ENCODE data around the gene LIN9. TPM values are rescaled to one million over a fixed set of nuclear protein-coding genes. Genes with fewer than 3 reads are reported as not detected.
"Not testable (repeated sequence)": the region's sequence is repeated elsewhere in the genome, so short reads cannot be mapped to it uniquely, and the experiment has no call there.

The LIN9 gene
- total and polyA plus RNA-seq, 4 donors = 6.2 to 9.6 (median 7.6) TPM

DNA sequence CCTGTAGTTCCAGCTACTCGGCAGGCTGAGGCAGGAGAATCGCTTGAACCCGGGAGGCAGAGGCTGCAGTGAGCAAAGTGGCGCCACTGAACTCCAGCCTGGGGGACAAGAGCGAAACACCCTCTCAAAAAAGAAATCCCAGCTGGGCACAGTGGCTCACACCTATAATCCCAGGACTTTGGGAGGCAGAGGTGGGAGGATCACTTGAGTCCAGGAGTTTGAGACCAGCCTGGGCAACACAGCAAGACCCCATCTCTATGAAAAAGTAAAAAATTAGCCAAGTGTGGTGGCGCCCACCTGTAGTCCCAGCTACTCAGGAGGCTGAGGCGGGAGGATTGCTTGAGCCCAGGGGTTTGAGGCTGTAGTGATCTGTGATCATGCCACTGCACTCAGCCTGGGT lies 56.1 kb downstream of the LIN9 start:
- H3K4me3 ChIP-seq (ENCODE audit: low read depth, low read length); DNase-seq (ENCODE audit: low read depth in 4 of 6, low spot score in 6 of 6); H3K4me1 ChIP-seq (ENCODE audit: control insufficient read depth, insufficient read depth, low read length); H3K36me3 ChIP-seq (ENCODE audit: control insufficient read depth, insufficient read depth, low read length); H3K9me3 ChIP-seq (ENCODE audit: control insufficient read depth, insufficient read depth, low read length); H3K27ac ChIP-seq (ENCODE audit: low read depth, low read length); H3K27me3 ChIP-seq (ENCODE audit: control insufficient read depth, insufficient read depth, low read length): not testable (repeated sequence)
- 100% methylated on average over 1 of the region's 7 CpGs for WGBS (ENCODE audit: insufficient coverage)

- no peak for DNase-seq (ENCODE audit: low read depth in 4 of 6, low spot score in 6 of 6)
- WGBS (ENCODE audit: insufficient coverage) = no CpG with 5 or more reads among the region's 1 CpG
- Histone ChIP-seq H3K4me3 (ENCODE audit: low read depth, low read length) (no peak overlapping the region), H3K9me3 (ENCODE audit: control insufficient read depth, insufficient read depth, low read length) (no peaks in the 10 kb centered on the region), H3K27ac (ENCODE audit: low read depth, low read length) (no peak overlapping the region), H3K4me1 (ENCODE audit: control insufficient read depth, insufficient read depth, low read length) (no peaks in the 10 kb centered on the region), H3K36me3 (ENCODE audit: control insufficient read depth, insufficient read depth, low read length) (no peaks in the 10 kb centered on the region), H3K27me3 (ENCODE audit: control insufficient read depth, insufficient read depth, low read length) (no peaks in the 10 kb centered on the region)
These were observed 58.5 kb downstream of the LIN9 start for GRCh38 chr1:226250511-226250910.

DNA sequence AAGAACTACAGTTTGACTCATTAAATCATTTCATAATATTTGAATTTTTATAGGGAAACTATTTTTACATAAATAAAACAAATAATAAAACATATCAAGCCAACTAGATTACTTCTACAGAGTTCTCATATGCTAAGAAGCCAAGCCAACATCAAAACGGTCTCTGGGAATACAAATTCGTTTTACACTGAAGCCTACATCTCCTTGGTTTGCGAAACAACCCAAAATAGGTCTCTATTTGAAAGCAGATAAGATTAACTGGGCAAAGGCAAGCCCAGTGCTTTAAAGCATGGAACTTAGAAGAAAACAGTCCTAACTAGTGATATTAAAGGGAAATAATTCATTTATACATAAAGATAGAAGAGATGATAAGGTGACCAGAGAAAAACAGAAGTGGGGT lies 60.2 kb downstream of the LIN9 start:
- WGBS (ENCODE audit: insufficient coverage) = 80% methylated on average over 1 of the region's 3 CpGs
- no peak for DNase-seq (ENCODE audit: low read depth in 4 of 6, low spot score in 6 of 6)
- no peaks in the 10 kb centered on the region for H3K36me3 ChIP-seq (ENCODE audit: control insufficient read depth, insufficient read depth, low read length)

GRCh38 chr1:226248091-226248490 lies 60.9 kb downstream of the LIN9 start:
- Histone ChIP-seq H3K27ac (ENCODE audit: low read depth, low read length) (no peak overlapping the region), H3K4me3 (ENCODE audit: low read depth, low read length) (no peak overlapping the region), H3K27me3 (ENCODE audit: control insufficient read depth, insufficient read depth, low read length) (no peaks in the 10 kb centered on the region), H3K36me3 (ENCODE audit: control insufficient read depth, insufficient read depth, low read length) (no peaks in the 10 kb centered on the region), H3K4me1 (ENCODE audit: control insufficient read depth, insufficient read depth, low read length) (no peaks in the 10 kb centered on the region), H3K9me3 (ENCODE audit: control insufficient read depth, insufficient read depth, low read length) (no peaks in the 10 kb centered on the region)
- WGBS (ENCODE audit: insufficient coverage) = no CpG with 5 or more reads among the region's 2 CpGs
- no peak for DNase-seq (ENCODE audit: low read depth in 4 of 6, low spot score in 6 of 6)

More for the DNA sequence above, 60.2 kb downstream of the LIN9 start:
- Histone ChIP-seq H3K9me3 (ENCODE audit: control insufficient read depth, insufficient read depth, low read length) (no peaks in the 10 kb centered on the region), H3K27ac (ENCODE audit: low read depth, low read length) (no peak overlapping the region), H3K27me3 (ENCODE audit: control insufficient read depth, insufficient read depth, low read length) (no peaks in the 10 kb centered on the region), H3K4me3 (ENCODE audit: low read depth, low read length) (no peak overlapping the region), H3K4me1 (ENCODE audit: control insufficient read depth, insufficient read depth, low read length) (no peaks in the 10 kb centered on the region)

DNA sequence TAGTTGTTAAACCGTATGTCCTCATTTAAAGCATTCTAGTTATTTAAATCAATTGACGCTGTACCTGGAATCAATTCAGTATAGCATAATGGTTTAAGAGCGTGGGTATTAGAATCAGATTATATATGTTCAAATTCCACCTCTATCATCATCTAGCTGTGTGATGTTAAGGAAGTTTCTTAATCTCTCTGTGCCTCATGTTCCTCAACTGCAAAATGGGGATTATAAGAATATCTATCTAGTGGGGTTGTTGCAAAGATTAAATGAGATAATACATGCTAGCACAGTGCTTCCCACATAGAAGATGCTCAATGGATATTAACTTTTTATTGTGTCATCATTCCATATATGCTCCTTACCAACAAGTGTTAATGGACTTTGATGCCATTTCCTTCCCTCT lies 69.5 kb downstream of the LIN9 start:
- H3K36me3 ChIP-seq (ENCODE audit: control insufficient read depth, insufficient read depth, low read length) = peaks cover 5% of the 10 kb centered on the region
- DNase-seq (ENCODE audit: low read depth in 4 of 6, low spot score in 6 of 6) = no peak

GRCh38 chr1:226236826-226237225 lies 72.1 kb downstream of the LIN9 start:
- no CpG with 5 or more reads among the region's 1 CpG for WGBS (ENCODE audit: insufficient coverage)
- Histone ChIP-seq H3K4me3 (ENCODE audit: low read depth, low read length) (no peak overlapping the region), H3K27ac (ENCODE audit: low read depth, low read length) (no peak overlapping the region), H3K27me3 (ENCODE audit: control insufficient read depth, insufficient read depth, low read length) (no peaks in the 10 kb centered on the region), H3K9me3 (ENCODE audit: control insufficient read depth, insufficient read depth, low read length) (no peaks in the 10 kb centered on the region), H3K4me1 (ENCODE audit: control insufficient read depth, insufficient read depth, low read length) (no peaks in the 10 kb centered on the region), H3K36me3 (ENCODE audit: control insufficient read depth, insufficient read depth, low read length) (peaks cover 5% of the 10 kb centered on the region)
- DNase-seq (ENCODE audit: low read depth in 4 of 6, low spot score in 6 of 6) = no peak

More for the DNA sequence above, 69.5 kb downstream of the LIN9 start:
- Histone ChIP-seq H3K9me3 (ENCODE audit: control insufficient read depth, insufficient read depth, low read length) (no peaks in the 10 kb centered on the region), H3K4me1 (ENCODE audit: control insufficient read depth, insufficient read depth, low read length) (no peaks in the 10 kb centered on the region), H3K27ac (ENCODE audit: low read depth, low read length) (no peak overlapping the region), H3K4me3 (ENCODE audit: low read depth, low read length) (no peak overlapping the region), H3K27me3 (ENCODE audit: control insufficient read depth, insufficient read depth, low read length) (no peaks in the 10 kb centered on the region)
- no CpG with 5 or more reads among the region's 3 CpGs for WGBS (ENCODE audit: insufficient coverage)

- Histone ChIP-seq H3K4me3 (ENCODE audit: low read depth, low read length) (no peak overlapping the region), H3K27me3 (ENCODE audit: control insufficient read depth, insufficient read depth, low read length) (no peaks in the 10 kb centered on the region), H3K27ac (ENCODE audit: low read depth, low read length) (no peak overlapping the region), H3K9me3 (ENCODE audit: control insufficient read depth, insufficient read depth, low read length) (no peaks in the 10 kb centered on the region), H3K36me3 (ENCODE audit: control insufficient read depth, insufficient read depth, low read length) (peaks cover 5% of the 10 kb centered on the region), H3K4me1 (ENCODE audit: control insufficient read depth, insufficient read depth, low read length) (no peaks in the 10 kb centered on the region)
- no peak for DNase-seq (ENCODE audit: low read depth in 4 of 6, low spot score in 6 of 6)
- 100% methylated on average over 1 of the region's 3 CpGs for WGBS (ENCODE audit: insufficient coverage)
These were observed 75.2 kb downstream of the LIN9 start for GRCh38 chr1:226233806-226234205.

GRCh38 chr1:226233293-226233692 lies 75.7 kb downstream of the LIN9 start:
- no peak for DNase-seq (ENCODE audit: low read depth in 4 of 6, low spot score in 6 of 6)
- Histone ChIP-seq H3K27ac (ENCODE audit: low read depth, low read length) (no peak overlapping the region), H3K36me3 (ENCODE audit: control insufficient read depth, insufficient read depth, low read length) (peaks cover 5% of the 10 kb centered on the region), H3K4me1 (ENCODE audit: control insufficient read depth, insufficient read depth, low read length) (no peaks in the 10 kb centered on the region), H3K27me3 (ENCODE audit: control insufficient read depth, insufficient read depth, low read length) (no peaks in the 10 kb centered on the region), H3K4me3 (ENCODE audit: low read depth, low read length) (no peak overlapping the region), H3K9me3 (ENCODE audit: control insufficient read depth, insufficient read depth, low read length) (no peaks in the 10 kb centered on the region)
- 87% methylated on average over 2 of the region's 6 CpGs for WGBS (ENCODE audit: insufficient coverage)

DNA sequence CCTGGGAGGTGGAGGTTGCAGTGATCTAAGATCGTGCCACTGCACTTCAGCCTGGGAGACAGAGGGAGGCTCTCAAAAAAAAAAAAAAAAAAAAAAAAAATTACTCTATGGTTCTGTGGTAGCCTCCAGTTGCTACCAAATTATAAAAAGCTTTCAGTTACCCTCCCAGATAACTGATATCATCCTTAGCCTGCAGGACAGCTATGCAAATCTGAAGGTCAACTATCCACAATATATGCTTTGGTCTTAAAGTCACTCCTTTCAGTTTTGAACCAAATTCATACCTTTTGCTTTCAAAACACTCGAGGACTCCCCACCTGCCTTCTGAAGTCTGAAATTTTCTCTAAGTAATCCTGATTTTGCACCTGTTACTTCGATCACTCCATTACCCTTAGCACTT lies 82.4 kb downstream of the LIN9 start:
- Histone ChIP-seq H3K27me3 (ENCODE audit: control insufficient read depth, insufficient read depth, low read length) (peaks cover 18% of the 10 kb centered on the region), H3K9me3 (ENCODE audit: control insufficient read depth, insufficient read depth, low read length) (no peaks in the 10 kb centered on the region), H3K4me3 (ENCODE audit: low read depth, low read length) (no peak overlapping the region), H3K36me3 (ENCODE audit: control insufficient read depth, insufficient read depth, low read length) (no peaks in the 10 kb centered on the region), H3K4me1 (ENCODE audit: control insufficient read depth, insufficient read depth, low read length) (peaks cover 11% of the 10 kb centered on the region), H3K27ac (ENCODE audit: low read depth, low read length) (no peak overlapping the region)
- whole genome bisulfite sequencing (ENCODE audit: insufficient coverage) = no CpG with 5 or more reads among the region's 3 CpGs
- DNase-seq (ENCODE audit: low read depth in 4 of 6, low spot score in 6 of 6) = no peak

- H3K36me3 ChIP-seq (ENCODE audit: control insufficient read depth, insufficient read depth, low read length) = no peaks in the 10 kb centered on the region
- no peak overlapping the region for H3K27ac ChIP-seq (ENCODE audit: low read depth, low read length)
- H3K4me1 ChIP-seq (ENCODE audit: control insufficient read depth, insufficient read depth, low read length) = peaks cover 11% of the 10 kb centered on the region
- WGBS (ENCODE audit: insufficient coverage) = under 1% methylated on average over 52 of the region's 55 CpGs
- H3K4me3 ChIP-seq (ENCODE audit: low read depth, low read length) = peak overlapping the region; percentile 33
- peak in 2 of 6 donors; percentile 28 to 39 for DNase-seq (ENCODE audit: low read depth in 4 of 6, low spot score in 6 of 6)
- H3K27me3 ChIP-seq (ENCODE audit: control insufficient read depth, insufficient read depth, low read length) = peaks cover 18% of the 10 kb centered on the region
- no peaks in the 10 kb centered on the region for H3K9me3 ChIP-seq (ENCODE audit: control insufficient read depth, insufficient read depth, low read length)
These were observed 85.1 kb downstream of the LIN9 start for GRCh38 chr1:226223786-226224244.

Data from spinal cord (tissue), 10 donors.